GM12878 (cell line): ENCODE results near the gene STK16. TPM values are rescaled to one million over a fixed set of nuclear protein-coding genes. Genes with fewer than 3 reads are reported as not detected.

Experiments
- ATAC-seq: fragments of 200-7000 bp; cut with Tn5 transposase; 3 replicates; pipeline ENCODE4 v1.9.1; 2020; ENCODE audit warnings: mild to moderate bottlenecking, moderate library complexity
- BruUV-seq: library from RNA; stranded (reverse); fragments of 400-500 nt; replicated peaks from 2 replicates; lab custom pipeline; 2021; lab: Mats Ljungman, UMichigan
- CTCF ChIA-PET: fragments of 300-600 bp; sonication (Branson Sonifier 250); formaldehyde crosslinking; extraction: SDS; loops from one replicate; lab custom pipeline; 2021; ENCODE audit warnings: inconsistent platforms; lab: Yijun Ruan, JAX
- POLR2A ChIA-PET: fragments of 350-600 bp; formaldehyde crosslinking; extraction: SDS; loops from one replicate; lab custom pipeline; 2021; ENCODE audit warnings: inconsistent platforms; lab: Charles Lee
- RAD21 ChIA-PET: fragments of 300-600 bp; sonication (Branson Sonifier 250); formaldehyde crosslinking; loops from one replicate; lab custom pipeline; 2023; ENCODE audit warnings: antibody characterized with exemption; ENCODE audit not compliant: unreplicated experiment; lab: Charles Lee
- SMC1A ChIA-PET: fragments of 300-600 bp; sonication (Branson Sonifier 250); formaldehyde crosslinking; loops from one replicate; lab custom pipeline; 2023; ENCODE audit not compliant: unreplicated experiment, uncharacterized antibody; lab: Charles Lee
- DNase-seq: peaks from one replicate; pipeline ENCODE4 v3.0.0-alpha.2; 2011; ENCODE audit warnings: low read depth, low spot score
- FAIRE-seq: peaks from 3 replicates; lab custom pipeline; 2011; peaks lifted over from hg19 to GRCh38; lab: Jason Lieb, UNC
- H2AFZ ChIP-seq: 2 replicates; pipeline ENCODE4 v1.6.0; 2011; ENCODE audit warnings: low read depth, low read length, control low read depth; ENCODE audit not compliant: control insufficient read depth
- H3K27ac ChIP-seq: 2 replicates; pipeline ENCODE4 v1.5.1; 2011; ENCODE audit warnings: control low read depth; ENCODE audit not compliant: control insufficient read depth, insufficient read depth
- H3K27me3 ChIP-seq, 2 experiments: replicated peaks in 1 of 2; 2 replicates each; pipeline versions ENCODE4 v1.6.0 to v1.6.1; 2011; ENCODE audit warnings: low read length in 1 of 2; ENCODE audit not compliant: control insufficient read depth in 2 of 2, insufficient read depth in 2 of 2
- H3K36me3 ChIP-seq, 2 experiments: 2 replicates each; pipeline ENCODE4 v1.5.1; 2011; ENCODE audit warnings: low read length in 1 of 2; ENCODE audit not compliant: control insufficient read depth in 2 of 2, insufficient read depth in 2 of 2
- H3K4me1 ChIP-seq: 2 replicates; pipeline ENCODE4 v1.6.1; 2011; ENCODE audit warnings: mild to moderate bottlenecking, low read length, moderate library complexity, mixed read lengths; ENCODE audit not compliant: control insufficient read depth, insufficient read depth
- H3K4me2 ChIP-seq: 2 replicates; pipeline ENCODE4 v1.6.0; 2011; ENCODE audit warnings: control low read depth; ENCODE audit not compliant: control insufficient read depth, insufficient read depth
- H3K4me3 ChIP-seq: fragments of 200-600 bp; sonication (generic); 2 replicates; pipeline ENCODE4 v1.5.1; 2016
- H3K79me2 ChIP-seq: 2 replicates; pipeline ENCODE4 v1.6.0; 2011; ENCODE audit warnings: low read length; ENCODE audit not compliant: control insufficient read depth, insufficient read depth
- H3K9ac ChIP-seq: 2 replicates; pipeline ENCODE4 v1.8.0; 2011; ENCODE audit warnings: low read length, control low read depth, mixed read lengths; ENCODE audit not compliant: control insufficient read depth, insufficient read depth
- H3K9me3 ChIP-seq: replicated peaks from 3 replicates; pipeline ENCODE4 v1.5.1; 2011; ENCODE audit warnings: mild to moderate bottlenecking, low read length; ENCODE audit not compliant: control insufficient read depth, insufficient read depth
- H4K20me1 ChIP-seq: 2 replicates; pipeline ENCODE4 v1.6.0; 2011; ENCODE audit not compliant: control insufficient read depth, insufficient read depth
- ATF7 ChIP-seq: fragments of 450-650 bp; IDR thresholded peaks from 2 replicates; pipeline ENCODE4 v1.6.1; 2016; ENCODE audit warnings: low read depth, mild to moderate bottlenecking
- BRCA1 ChIP-seq: IDR thresholded peaks from 2 replicates; pipeline ENCODE4 v1.6.1; 2011; ENCODE audit warnings: low read depth, low read length, improper control_type of control experiment
- CHD2 ChIP-seq: IDR thresholded peaks from 2 replicates; pipeline ENCODE4 v1.6.1; 2011; ENCODE audit warnings: low read depth, low read length, improper control_type of control experiment, borderline replicate concordance
- FOXM1 ChIP-seq: IDR thresholded peaks from 2 replicates; pipeline ENCODE4 v1.6.1; 2012; ENCODE audit warnings: low read depth, mild to moderate bottlenecking, inconsistent platforms, low read length, moderate library complexity
- JUNB ChIP-seq: IDR thresholded peaks from 2 replicates; pipeline ENCODE4 v1.6.1; 2016; ENCODE audit warnings: antibody characterized with exemption, mild to moderate bottlenecking
- KAT2A ChIP-seq: conservative IDR thresholded peaks from 2 replicates; pipeline ENCODE4 v1.6.1; 2011; ENCODE audit warnings: low read depth, low read length; ENCODE audit not compliant: control insufficient read depth
- LARP7 ChIP-seq: fragments of 450-650 bp; IDR thresholded peaks from 2 replicates; pipeline ENCODE4 v1.6.1; 2017; ENCODE audit warnings: mild to moderate bottlenecking
- NFIC ChIP-seq: IDR thresholded peaks from 2 replicates; pipeline ENCODE4 v1.6.1; 2012; ENCODE audit warnings: low read depth, mild to moderate bottlenecking, inconsistent platforms, low read length, moderate library complexity
- RB1 ChIP-seq: fragments of 450-650 bp; formaldehyde crosslinking; IDR thresholded peaks from 2 replicates; pipeline ENCODE4 v1.6.1; 2017; ENCODE audit warnings: mild to moderate bottlenecking, borderline replicate concordance
- RBBP5 ChIP-seq: fragments of 200-600 bp; sonication (generic); conservative IDR thresholded peaks from 2 replicates; pipeline ENCODE4 v1.6.1; 2016
- SIN3A ChIP-seq: IDR thresholded peaks from 2 replicates; pipeline ENCODE4 v1.6.1; 2012; ENCODE audit warnings: low read depth, low read length, improper control_type of control experiment
- SMC3 ChIP-seq: IDR thresholded peaks from 2 replicates; pipeline ENCODE4 v1.6.1; 2011; ENCODE audit warnings: low read length, improper control_type of control experiment, borderline replicate concordance
- SP1 ChIP-seq: IDR thresholded peaks from one replicate; pipeline ENCODE4 v1.6.1; 2011; ENCODE audit warnings: low read depth, low read length
- SUPT20H ChIP-seq: IDR thresholded peaks from 2 replicates; pipeline ENCODE4 v1.6.1; 2011; ENCODE audit warnings: low read depth, mild to moderate bottlenecking, low read length, moderate library complexity, borderline replicate concordance; ENCODE audit not compliant: control insufficient read depth
- WRNIP1 ChIP-seq: IDR thresholded peaks from 2 replicates; pipeline ENCODE4 v1.6.1; 2011; ENCODE audit warnings: low read depth, low read length, improper control_type of control experiment, borderline replicate concordance
- WGBS: methylation state at CpG from one replicate; pipeline ENCODE4 v1.1.6; 2016; ENCODE audit warnings: low lambda C conversion rate; ENCODE audit not compliant: insufficient replicate concordance, insufficient coverage; ENCODE audit errors: missing lambda C conversion rate; 5-methylcytosine and 5-hydroxymethylcytosine counted together
- in situ Hi-C: fragments of 300-500 bp; cut with MboI; formaldehyde crosslinking; loops from 9 replicates; pipeline ENCODE4 v1.14.3; 2018; ENCODE audit warnings: mixed read lengths
- intact Hi-C: fragments of 100-400 bp; cut with micrococcal nuclease; formaldehyde crosslinking; loops from one replicate; pipeline ENCODE4 v1.14.2; 2022; ENCODE audit not compliant: unreplicated experiment
- polyA plus RNA-seq, 11 experiments: library from polyadenylated mRNA; depleted of rRNA in 4 of 11; unstranded in 6 of 11; stranded (reverse) in 5 of 11; fragments of >200 nt; fragmentation: Nextera tagmentation in 4 of 11; fragmentation: Illumina TruSeq in 1 of 11; extraction: Ambion mirVana in 4 of 11; extraction: Trizol in 1 of 11; gene quantifications; 1 replicate in 1 of 11; 2 replicates in 10 of 11; pipeline versions ENCODE4 v1.2.1 to v1.2.3, GENCODE V29; 2011 to 2016; ENCODE audit warnings: inconsistent platforms in 2 of 11, missing spikeins in 2 of 11, low read depth in 1 of 11
- total RNA-seq, 4 experiments: library from RNA; depleted of rRNA in 3 of 4; stranded (reverse); fragments of >200 nt in 3 of 4; fragmentation: Illumina TruSeq in 1 of 4; extraction: Trizol in 1 of 4; gene quantifications; 2 replicates each; pipeline versions ENCODE4 v1.2.1 to v1.2.3, GENCODE V29; 2013 to 2021
- TF ChIP-seq, protein P1 (sequence below): fragments of 450-650 bp; IDR thresholded peaks from 2 replicates; pipeline ENCODE4 v1.6.1; 2016; ENCODE audit warnings: mild to moderate bottlenecking

The STK16 gene
- total and polyA plus RNA-seq, 10 of the 15 experiments (the other 5 are each of a cell fraction or from before 2014, with no cell fraction given): 4.3 to 50.1 (median 17.9) TPM

DNA sequence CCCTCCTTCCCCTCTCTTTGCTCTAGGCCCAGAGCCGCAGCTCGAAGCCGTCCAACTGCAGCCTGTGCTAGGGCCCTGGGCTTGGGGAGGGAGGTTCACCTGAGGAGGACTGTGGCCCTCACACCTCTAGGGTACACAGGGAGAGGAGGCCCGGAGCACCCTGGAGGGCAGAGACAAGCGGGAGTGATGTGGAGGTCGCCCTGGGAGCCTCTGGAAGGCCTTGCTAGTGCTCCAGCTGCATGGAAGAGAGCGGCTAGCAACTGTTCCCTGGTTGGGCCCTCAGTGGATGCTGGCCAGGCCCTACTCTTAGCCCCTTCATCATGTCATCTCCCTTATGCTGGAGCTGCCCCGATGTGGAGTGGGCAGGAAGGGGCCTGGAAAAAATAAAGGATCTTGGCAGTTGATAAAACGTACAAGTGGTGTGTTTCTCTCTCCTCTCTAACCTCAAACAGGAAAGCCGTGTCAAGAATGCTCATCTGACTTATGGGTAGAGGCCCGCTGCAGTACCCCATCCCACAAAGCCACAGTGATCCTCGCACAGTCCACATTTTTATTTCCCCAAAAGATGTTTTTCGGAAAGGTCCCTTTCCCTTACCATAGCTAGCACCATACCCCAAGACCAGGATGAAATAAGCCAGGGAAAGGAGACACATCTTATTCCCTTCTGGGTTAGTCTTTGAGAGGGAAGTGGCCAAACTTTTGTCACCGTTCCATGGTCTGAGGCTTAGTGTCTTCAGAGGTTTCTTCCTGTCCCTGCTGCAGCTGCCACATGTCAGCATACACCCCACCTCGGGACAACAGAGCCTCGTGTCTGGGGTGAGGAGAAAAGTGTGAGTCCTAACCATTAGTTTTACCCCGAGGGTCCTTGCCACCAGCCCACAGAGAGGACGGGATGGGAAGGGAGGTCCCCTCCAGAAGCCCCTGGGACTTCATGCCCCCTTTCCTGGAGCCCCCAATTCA lies 35.8 kb upstream of the STK16 start:
- FAIRE-seq (no peak), DNase-seq (no peak), ATAC-seq (no peak)
- Histone ChIP-seq H3K9me3 (no peaks in the 10 kb centered on the region), H4K20me1 (no peaks in the 10 kb centered on the region), H3K4me2 (no peak overlapping the region), H3K4me3 (no peak overlapping the region), H3K4me1 (peaks cover 8% of the 10 kb centered on the region), H3K36me3 (peaks cover 0 to 9% of the 10 kb centered on the region in 2 experiments; a peak in 3 of 4 replicates), H3K27ac (no peak overlapping the region), H3K79me2 (no peaks in the 10 kb centered on the region; the same call in 1 of the 2 replicates), H2AFZ (no peak overlapping the region), H3K27me3 (no peaks in the 10 kb centered on the region), H3K9ac (no peak overlapping the region)
- in situ Hi-C loops: loop anchor here (5.0 kb wide), 1 partner anchor 37 kb away; the partner anchor contains the start of gene SLC23A3
- TF ChIP-seq WRNIP1 (no peak), KAT2A (no peak), SP1 (no peak), RB1 (no peak), SIN3A (no peak), LARP7 (no peak), FOXM1 (no peak), ATF7 (no peak), SMC3 (no peak), NFIC (no peak), RBBP5 (no peak), BRCA1 (no peak), SUPT20H (no peak), CHD2 (no peak), JUNB (no peak)
- TF ChIP-seq, protein P1, sequence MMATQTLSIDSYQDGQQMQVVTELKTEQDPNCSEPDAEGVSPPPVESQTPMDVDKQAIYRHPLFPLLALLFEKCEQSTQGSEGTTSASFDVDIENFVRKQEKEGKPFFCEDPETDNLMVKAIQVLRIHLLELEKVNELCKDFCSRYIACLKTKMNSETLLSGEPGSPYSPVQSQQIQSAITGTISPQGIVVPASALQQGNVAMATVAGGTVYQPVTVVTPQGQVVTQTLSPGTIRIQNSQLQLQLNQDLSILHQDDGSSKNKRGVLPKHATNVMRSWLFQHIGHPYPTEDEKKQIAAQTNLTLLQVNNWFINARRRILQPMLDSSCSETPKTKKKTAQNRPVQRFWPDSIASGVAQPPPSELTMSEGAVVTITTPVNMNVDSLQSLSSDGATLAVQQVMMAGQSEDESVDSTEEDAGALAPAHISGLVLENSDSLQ: no peak
- BruUV-seq: no TSS peak
- intact Hi-C loops: loop anchor here (5.0 kb wide), 1 partner anchor 68 kb away; the partner anchor contains the start of gene DNAJB2
- CTCF ChIA-PET: interaction anchor here (0.6 to 2.2 kb wide), 4 partner anchors 38 to 86 kb away, joined by 3 to 13 read pairs (median 4); no protein-coding TSS in a partner anchor
- RAD21 ChIA-PET: interaction anchor here (1.1 kb wide), 1 partner anchor 36 kb away, joined by 3 read pairs; no protein-coding TSS in a partner anchor
- SMC1A ChIA-PET: no interaction called here
- POLR2A ChIA-PET: interaction anchor here (0.5 to 4.0 kb wide), 3 partner anchors 18 to 33 kb away, joined by 4 to 25 read pairs (median 4); partner anchors contain the start of genes ANKZF1, ATG9A and CNPPD1
- 61% methylated on average over 18 of the region's 18 CpGs for WGBS
